HG03439 (cell line): ENCODE measurements around the gene SYDE2.
"Not testable (repeated sequence)": the region's sequence is repeated elsewhere in the genome, so short reads cannot be mapped to it uniquely, and the experiment has no call there.

ENCODE experiments used
- ATAC-seq: cut with Tn5 transposase; IDR thresholded peaks from one replicate; pipeline ENCODE4 v1.9.1; 2021; ENCODE audit warnings: mild to moderate bottlenecking, moderate library complexity; ENCODE audit not compliant: unreplicated experiment

The SYDE2 gene

DNA sequence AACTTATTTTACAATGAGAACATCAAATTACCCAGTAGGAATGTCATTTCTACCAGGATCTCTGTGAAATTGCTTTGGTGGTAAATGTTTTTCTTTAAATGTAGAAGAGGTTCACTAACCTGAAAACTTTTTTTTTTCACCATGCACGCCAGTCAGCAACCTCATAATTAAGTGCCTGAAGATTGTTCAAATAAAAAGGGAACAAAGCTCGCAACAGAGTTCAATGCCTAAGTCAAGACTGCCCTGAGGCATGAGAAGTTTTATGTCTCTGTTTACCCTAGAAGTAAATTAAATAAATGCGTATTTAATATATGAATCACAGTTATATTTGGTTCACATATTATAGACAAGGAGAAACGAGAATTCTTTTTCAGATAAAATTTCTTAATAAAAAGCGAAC lies 13.8 kb upstream of the SYDE2 start:
- no peak for ATAC-seq

DNA sequence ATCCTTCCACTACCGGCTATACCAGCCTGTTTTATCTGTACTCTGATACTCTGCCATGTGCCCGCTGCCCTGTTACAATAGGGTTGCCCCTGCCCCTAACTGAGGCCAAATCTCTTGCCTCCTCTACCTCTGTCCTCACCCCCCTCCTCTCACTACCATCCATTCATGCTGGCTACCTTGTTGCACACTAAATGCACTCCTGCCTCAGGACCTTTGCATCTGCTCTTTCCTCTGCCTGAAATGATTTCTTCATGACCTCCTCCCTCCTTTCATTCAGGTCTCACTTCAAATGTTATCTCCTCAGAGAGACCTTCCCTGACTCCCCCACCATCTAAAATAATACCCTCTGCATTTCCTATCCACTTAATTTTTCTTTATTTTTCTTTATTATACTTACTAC lies 7.7 kb upstream of the SYDE2 start:
- no peak for ATAC-seq

DNA sequence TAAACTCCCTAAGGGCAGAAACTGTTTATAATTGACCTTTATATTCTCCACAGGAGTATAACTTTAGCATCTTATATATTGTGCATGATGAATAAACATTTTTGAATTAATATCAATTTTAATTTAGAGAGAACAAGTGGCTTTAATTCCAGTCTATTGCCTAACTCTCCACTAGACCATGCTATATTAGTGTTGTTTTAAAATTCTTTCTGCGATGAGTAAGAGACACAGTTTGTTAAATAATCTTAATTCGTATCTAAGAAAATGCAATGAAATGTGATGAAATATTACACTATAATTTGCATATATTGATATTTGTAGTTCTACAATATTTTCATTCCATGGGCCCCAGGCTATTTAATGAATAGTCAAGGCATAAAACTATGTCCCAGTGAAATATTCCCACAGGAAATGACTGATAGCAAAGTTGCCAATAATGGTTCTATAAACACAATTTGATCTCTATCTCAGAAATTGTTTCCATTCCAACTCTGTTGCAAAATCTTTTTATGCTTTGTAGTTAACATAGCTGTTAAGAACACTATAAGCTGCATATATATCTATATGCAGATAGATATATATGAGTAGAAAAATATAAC lies 2.9 kb upstream of the SYDE2 start:
- no peak for ATAC-seq

DNA sequence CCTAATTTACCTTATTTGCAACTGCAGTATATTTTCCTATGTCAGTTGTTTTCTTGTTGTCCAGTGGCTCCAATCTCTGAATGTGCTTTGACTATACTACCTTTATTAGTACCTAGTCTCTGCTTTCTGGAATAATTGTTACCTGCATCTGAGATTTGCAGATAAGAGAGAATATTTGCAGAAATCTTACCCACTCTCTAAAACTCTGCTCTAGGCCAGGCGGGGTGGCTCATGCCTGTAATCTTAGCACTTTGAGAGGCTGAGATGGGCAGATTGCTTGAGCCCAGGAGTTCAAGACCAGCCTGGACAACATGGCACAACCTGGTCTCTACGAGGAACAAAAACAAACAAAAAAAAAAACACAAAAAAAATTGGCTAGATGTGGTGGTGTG lies 2.0 kb upstream of the SYDE2 start:
- ATAC-seq = no peak

DNA sequence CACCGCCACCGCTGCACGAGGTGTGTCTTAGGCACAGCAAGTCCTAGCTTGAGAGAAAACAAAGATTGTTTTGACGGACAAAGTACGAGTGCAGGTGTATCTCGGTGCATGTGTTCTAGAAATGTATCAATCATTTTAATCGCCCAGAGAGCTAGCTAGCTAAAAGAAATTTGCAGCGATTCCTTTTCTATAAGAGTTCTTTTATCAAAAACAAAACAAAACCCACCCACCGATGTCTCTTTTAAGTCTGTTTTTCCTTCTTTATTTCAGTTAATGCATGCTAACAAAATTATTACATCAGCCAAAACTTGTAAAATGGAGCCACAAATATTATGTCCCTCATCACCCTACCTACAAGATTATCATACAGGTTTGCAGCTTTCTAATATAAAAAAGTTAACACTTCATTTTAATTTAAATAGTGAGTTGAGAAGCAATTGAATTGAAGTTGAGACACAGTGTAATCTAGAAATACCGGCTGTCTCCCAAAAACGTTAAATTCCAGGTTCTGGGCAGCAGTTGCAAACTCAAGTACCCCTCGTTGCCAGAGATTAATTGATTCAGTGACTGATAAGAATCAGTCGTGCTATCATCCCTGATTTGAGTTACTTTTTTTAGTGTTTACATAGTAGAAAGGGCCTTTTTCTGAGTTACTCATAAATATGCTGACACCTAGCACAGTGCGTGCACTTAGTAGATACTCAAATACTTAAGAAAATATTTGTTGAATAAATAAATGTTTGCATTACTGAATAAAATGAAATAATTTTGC lies 1.5 kb upstream of the SYDE2 start:
- no peak for ATAC-seq

DNA sequence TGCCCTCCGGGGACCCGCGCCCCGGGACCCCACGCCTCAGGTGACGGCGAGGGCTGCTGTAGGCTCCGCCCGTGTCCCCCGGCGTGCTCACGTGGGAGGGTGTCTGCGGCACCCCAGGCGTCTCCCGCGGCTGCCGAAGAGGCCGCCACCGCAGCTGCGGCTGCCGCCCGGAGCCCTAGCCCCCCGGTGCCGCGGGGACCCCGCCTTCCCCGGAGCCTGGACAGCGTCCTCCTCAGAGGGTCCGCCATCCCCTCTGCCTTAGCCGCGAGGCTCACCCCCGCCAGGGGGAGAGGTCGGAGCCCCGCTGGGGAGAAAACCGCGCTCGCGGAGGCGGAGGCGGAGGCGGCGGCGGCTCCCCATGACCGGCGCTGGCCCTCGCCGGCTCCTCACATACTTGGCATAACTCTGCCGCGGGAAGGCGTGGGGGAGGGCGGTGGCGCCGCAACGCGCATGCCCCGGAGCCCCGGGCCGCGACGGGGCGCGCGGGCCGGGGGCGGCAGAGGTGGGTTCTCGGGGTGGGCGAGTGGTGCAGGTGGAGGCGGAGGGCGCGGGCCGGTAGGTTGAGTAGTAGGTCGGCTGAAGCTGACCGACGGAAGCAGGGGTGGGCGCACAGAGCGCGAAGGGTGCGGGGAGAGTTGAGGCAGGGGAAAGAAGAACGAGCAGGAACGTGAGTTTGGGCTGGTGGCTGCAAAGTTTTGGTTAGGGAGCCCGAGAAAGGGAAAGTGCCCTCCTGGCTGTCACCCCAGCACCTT lies 700 bp upstream of the SYDE2 start:
- ATAC-seq = peak; percentile 57

DNA sequence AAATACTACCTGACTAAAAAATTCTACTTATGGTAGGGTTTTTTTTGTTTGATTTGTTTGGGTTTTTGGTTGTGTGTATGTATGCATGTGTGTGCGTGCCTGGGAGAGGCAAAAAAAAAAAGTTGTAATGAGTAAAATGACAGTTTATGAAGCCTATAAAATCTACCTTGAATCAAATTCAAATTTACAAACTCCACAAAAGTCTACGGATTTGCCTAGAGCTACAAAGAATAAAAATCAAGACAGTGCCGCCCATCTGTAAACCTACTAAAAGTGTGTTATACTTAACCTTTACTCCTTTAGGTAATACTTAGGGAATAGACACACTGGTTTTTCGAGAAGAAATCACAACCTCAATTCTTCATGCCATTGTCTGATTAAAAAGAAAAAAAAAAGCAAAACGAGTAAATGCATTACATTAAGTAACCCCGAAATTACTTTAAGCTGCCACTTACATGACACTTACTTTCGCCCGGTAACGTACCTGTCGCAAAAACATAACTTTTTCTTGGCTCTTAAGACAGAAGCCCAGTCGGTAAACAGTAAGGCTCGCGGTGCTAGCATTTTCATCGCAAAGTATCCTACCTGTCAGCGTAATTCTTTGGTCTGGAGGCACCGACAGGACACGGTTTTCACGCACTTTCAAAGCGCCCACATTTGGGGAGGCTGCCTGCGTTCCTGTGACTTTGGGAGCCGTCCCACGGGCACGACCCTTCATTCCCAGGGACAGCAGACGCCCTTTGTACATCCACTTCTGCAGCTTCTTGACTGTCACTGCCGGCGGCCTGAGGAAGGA lies 951 bp downstream of the SYDE2 start:
- no peak for ATAC-seq

DNA sequence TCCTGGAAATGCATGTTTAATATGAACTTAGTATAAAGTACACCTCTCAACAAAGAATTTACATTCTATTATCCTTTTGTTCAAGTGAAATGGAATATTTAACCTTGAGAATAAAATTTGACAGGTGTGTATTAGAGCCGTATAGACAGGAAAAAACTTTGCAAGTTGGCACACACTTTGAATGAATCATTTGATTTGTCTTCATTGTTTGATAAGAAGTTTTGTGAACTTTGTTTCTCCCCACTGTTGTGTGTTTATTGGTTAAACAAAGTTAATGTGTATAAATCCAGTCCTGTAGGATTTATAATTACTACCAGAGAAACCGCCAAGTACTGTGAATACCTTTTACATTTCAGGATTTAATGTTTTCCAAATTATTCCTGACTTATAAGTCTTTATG lies 2.0 kb downstream of the SYDE2 start:
- no peak for ATAC-seq

DNA sequence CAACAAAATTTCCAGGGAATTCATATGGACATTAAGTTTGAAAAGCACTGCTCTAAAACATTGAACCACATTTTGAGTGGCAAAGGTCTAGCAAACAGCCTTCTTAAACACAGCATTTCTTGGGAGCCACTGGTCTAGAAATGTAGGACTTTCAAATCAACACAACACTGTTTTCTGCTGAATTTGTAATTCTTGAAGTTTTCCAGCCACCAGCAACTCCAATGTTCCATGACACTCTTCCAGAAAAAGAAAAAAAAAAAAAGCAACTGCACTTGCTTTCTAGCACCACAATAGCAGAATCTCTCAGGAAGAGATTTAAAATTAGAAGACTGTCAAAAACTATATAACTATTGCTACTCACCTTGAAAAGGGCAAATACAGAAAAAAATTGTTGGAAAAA lies 4.5 kb downstream of the SYDE2 start:
- ATAC-seq = no peak

DNA sequence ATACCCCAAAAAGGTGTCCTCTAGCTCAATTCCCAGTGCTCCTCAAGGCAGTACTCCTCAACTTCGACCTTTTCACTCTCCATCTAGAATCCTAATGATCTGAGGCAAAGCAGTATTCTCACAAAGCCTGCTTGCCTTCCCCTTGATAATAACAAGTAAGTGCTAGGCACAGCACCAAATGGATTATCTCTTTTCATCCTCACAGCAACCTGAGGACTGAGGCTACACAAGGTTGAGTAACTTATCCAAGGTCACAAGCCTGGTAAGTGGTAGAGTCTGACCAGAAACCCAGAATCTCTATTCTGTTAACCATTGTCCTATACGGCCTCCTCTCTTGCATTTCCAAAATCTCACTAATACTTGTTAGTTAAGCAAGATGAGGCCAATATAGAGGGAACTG lies 5.1 kb downstream of the SYDE2 start:
- ATAC-seq = no peak

DNA sequence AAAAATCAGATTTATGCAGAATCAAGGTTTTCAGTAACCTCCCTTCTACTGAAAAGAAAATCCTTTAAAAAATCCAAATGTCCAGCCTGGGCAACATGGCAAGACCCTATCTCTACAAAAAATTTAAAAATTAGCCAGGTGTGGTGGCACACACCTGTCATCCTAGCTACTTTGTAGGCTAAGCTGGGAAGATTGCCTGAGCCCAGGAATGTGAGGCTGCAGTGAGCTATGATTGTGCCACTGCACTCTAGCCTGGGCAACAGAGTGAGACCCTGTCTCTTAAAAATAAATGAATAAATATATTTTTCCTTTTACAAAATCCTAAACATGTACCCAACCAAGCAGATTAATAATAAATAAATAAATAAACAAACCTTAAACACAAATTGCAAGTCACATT lies 8.7 kb downstream of the SYDE2 start:
- ATAC-seq = not testable (repeated sequence)

DNA sequence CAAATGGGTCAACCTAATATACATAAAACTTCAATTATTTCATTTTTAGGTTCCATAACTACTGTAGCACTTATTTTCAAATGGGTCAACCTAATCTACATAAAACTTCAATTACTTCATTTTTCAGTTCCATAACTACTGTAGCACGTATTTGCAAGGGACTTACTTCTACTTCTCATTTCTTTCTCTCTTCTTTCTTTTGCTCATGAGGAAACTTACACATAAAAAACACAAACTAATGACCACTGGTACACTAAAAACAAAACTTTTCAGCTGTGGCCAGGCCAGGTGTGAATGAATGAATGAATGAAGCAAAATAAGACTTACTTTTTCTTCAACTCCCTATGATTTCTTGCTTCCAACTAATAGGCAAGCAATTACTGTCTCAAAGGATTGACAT lies 11.7 kb downstream of the SYDE2 start:
- no peak for ATAC-seq

DNA sequence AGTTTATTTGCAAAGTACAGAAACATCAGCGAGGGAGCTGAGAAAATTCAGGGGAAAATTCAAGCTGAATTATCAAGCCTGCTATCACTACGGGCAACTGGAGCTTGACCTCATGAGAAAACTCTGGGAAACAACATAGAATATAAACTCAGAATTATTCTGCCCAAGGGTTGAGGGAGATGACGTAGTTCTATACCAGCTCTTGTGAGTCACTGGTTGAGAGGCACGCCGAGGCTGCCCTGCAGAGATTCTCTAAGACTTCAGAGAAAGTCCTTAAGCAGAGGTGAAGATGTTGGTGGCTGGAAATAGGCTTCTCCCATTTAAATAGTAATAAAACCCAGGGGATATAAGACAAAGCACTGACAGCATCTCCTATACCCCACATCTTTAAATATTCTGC lies 12.3 kb downstream of the SYDE2 start:
- no peak for ATAC-seq

DNA sequence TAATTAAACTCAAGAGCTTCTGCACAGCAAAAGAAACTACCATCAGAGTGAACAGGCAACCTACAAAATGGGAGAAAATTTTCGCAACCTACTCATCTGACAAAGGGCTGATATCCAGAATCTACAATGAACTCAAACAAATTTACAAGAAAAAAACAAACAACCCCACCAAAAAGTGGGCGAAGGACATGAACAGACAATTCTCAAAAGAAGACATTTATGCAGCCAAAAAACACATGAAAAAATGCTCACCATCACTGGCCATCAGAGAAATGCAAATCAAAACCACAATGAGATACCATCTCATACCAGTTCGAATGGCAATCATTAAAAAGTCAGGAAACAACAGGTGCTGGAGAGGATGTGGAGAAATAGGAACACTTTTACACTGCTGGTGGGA lies 13.8 kb downstream of the SYDE2 start:
- ATAC-seq = not testable (repeated sequence)

DNA sequence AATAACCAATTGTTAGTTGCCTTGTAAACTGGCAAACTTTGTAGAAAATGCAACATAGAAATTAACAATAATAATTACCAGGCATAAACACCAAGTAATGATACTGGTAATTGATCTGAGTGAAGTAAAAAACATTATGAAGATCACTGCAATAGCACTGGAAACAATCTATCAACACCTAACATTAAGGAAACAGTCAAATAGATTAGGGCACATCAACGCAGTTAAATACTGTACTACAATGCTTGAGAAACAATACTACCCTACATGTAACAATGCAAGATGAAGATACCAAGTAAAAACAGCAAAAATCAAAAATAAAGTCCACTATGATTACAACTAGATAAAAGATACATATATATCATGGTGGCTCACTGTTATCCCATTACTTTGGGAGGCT lies 16.6 kb downstream of the SYDE2 start:
- ATAC-seq = no peak

DNA sequence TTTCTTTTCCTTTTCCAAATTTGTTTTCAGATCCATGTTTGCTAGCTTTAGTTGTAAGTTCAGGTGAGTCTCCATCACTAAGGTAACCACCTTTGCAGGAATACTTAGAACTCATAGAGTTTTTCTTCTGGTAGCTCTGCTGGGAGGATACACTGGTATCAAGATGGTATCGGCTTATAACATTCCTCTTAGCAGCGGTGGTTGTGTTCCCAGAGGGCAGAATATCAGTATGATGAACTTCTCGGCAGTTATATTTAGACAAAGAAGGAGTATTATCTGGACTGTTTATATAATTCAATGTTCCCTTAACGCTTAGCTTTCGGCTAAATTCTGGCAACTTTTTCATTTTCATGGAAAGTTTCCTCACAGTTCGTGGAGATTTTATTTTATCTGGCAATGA lies 18.1 kb downstream of the SYDE2 start:
- ATAC-seq = no peak

DNA sequence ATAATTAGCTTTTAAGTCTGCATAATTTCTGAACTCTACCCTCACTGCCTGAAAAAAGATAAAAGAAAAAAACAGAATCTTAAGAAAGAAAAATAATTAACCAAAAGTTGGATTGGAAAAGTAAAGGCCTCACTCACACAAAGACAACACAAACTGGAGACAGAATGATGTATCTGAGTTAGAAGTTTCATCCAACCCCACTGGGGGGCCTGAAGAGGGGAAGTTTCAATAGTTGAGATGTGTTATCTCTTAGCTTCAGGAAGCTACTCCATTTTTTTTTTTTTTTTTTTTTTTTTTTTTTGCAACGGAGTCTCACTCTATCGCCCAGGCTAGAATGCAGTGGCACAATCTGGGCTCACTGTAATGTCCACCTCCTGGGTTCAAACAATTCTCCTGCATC lies 19.9 kb downstream of the SYDE2 start:
- ATAC-seq = no peak

DNA sequence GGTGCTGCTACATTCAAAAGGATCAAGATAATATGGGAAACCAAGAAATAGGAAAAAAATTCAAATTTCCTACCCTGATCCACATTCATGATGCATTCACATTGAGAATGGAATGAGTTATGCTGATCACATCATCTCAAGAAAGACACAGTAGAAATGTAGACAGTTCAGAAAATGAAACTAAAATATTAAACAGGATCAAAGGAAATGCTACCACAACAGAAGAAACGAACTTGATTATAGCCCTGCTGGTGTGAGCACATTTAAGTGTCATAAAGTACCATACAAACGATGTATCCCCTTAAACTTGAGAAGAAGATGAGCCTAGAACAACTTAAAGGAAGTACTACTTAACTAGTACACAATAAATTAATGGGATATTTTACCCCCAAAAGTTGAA lies 21.3 kb downstream of the SYDE2 start:
- ATAC-seq = no peak

DNA sequence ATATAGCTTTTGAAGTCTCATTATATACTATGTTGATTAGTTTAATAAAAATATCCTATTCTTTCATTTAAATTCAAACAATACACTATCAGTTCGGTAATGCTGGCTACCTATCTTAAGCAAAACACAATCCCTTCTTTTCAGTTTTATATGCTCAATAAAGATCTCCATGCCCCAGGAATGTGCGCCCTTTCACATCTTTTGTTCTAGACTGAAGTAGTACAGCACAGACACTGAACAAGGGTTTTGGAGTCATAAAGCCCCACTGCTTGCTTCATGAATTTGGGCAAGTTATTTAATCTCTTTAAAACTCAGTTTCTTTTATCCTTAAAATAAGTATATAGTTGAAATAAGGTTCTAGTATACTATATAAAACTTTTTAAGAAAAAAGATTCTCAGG lies 22.4 kb downstream of the SYDE2 start:
- ATAC-seq = no peak

DNA sequence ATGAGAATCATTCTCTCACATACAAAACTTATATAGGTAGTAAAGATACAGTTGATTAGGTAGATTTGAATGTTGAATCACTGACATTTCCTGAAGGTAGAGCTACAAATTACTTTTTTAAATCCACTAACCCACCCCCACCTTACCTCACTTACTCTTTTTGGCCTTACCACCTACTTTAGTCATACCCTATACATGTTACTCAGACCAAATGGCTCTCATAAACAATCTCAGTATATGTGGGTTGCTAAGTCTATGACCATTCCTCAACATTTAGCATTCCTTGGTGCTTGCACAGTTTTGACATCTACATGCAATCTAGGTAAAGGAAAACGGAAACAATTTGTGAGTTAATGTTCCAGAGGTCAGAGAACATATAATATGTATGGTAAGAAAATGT lies 26.3 kb downstream of the SYDE2 start:
- ATAC-seq = no peak

DNA sequence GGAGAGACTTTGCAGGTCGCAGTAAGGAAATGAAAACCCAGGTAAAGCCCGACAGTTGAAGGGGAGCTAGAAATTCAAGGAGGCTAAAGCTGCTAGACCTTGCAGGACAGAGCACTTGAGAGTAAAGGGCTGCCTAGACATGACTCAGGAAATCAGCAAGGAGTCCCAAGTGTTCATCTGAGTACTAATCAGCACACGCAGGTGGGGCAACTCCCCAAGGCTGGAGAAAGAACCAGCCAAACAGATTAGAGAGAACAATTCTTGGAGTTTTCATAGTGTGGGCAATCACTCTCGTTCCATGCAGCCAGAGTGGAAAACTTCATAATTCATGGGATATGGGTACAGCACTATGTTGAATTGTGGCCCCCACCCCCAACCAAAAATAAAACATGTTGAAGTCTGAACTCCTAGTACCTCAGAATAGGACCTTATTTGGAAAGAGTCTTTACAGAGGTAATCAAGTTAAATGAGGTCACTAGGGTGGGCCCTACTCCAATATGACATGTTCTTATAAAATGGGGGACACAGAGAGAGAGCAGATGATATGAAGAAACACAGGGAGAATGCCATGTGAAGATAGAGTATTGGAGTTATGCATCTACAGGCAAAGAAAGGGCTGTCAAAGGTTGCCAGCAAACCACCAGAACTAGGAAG lies 28.0 kb downstream of the SYDE2 start:
- ATAC-seq = no peak
